Astrocyte (in vitro differentiated cells and primary cell): ENCODE measurements around the gene GABRA5. TPM values are rescaled to one million over a fixed set of nuclear protein-coding genes. Genes with fewer than 3 reads are reported as not detected.

Experiments used
- DNase-seq: peaks from one replicate; pipeline ENCODE4 v3.0.0-alpha.2; 2010; ENCODE audit warnings: low read depth
- FAIRE-seq: peaks from 2 replicates; lab custom pipeline; 2011; peaks lifted over from hg19 to GRCh38; lab: Jason Lieb, UNC
- H2AFZ ChIP-seq: 2 replicates; pipeline ENCODE4 v1.6.0; 2012; ENCODE audit warnings: low read depth, low read length, inconsistent platforms
- H3K27ac ChIP-seq: 2 replicates; pipeline ENCODE4 v1.5.1; 2011; ENCODE audit warnings: low read depth, low read length, inconsistent platforms
- H3K27me3 ChIP-seq: 2 replicates; pipeline ENCODE4 v1.6.0; 2011; ENCODE audit warnings: low read length, inconsistent platforms; ENCODE audit not compliant: insufficient read depth
- H3K36me3 ChIP-seq: 2 replicates; pipeline ENCODE4 v1.5.1; 2011; ENCODE audit warnings: low read length, inconsistent platforms; ENCODE audit not compliant: insufficient read depth
- H3K4me1 ChIP-seq: 2 replicates; pipeline ENCODE4 v1.5.1; 2011; ENCODE audit warnings: low read length, inconsistent platforms; ENCODE audit not compliant: insufficient read depth
- H3K4me2 ChIP-seq: 2 replicates; pipeline ENCODE4 v1.6.0; 2012; ENCODE audit warnings: low read length, inconsistent platforms
- H3K4me3 ChIP-seq: 2 replicates; pipeline ENCODE4 v1.5.1; 2011; ENCODE audit warnings: low read depth, mild to moderate bottlenecking, low read length, inconsistent platforms; ENCODE audit not compliant: insufficient read depth
- H3K79me2 ChIP-seq: 2 replicates; pipeline ENCODE4 v1.6.0; 2012; ENCODE audit warnings: mild to moderate bottlenecking, low read length, inconsistent platforms; ENCODE audit not compliant: insufficient read depth
- H3K9ac ChIP-seq: 2 replicates; pipeline ENCODE4 v1.6.0; 2012; ENCODE audit warnings: mild to moderate bottlenecking, low read length, inconsistent platforms
- H3K9me3 ChIP-seq: 2 replicates; pipeline ENCODE4 v1.5.1; 2012; ENCODE audit warnings: low read depth, mild to moderate bottlenecking, low read length, inconsistent platforms; ENCODE audit not compliant: insufficient read depth
- H4K20me1 ChIP-seq: 2 replicates; pipeline ENCODE4 v1.6.0; 2012; ENCODE audit warnings: low read length, inconsistent platforms; ENCODE audit not compliant: insufficient read depth
- H3K27ac Mint-ChIP-seq: one replicate; pipeline ENCODE4 v1.8.0; 2021; ENCODE audit warnings: mild to moderate bottlenecking, mixed read lengths; ENCODE audit not compliant: unreplicated experiment
- H3K27me3 Mint-ChIP-seq: one replicate; pipeline ENCODE4 v1.8.0; 2021; ENCODE audit warnings: low read depth, mixed read lengths; ENCODE audit not compliant: unreplicated experiment
- H3K36me3 Mint-ChIP-seq: one replicate; pipeline ENCODE4 v1.8.0; 2021; ENCODE audit warnings: low read depth, mixed read lengths; ENCODE audit not compliant: unreplicated experiment
- H3K4me1 Mint-ChIP-seq: one replicate; pipeline ENCODE4 v1.8.0; 2021; ENCODE audit warnings: low read depth, mixed read lengths; ENCODE audit not compliant: unreplicated experiment
- H3K4me3 Mint-ChIP-seq: one replicate; pipeline ENCODE4 v1.8.0; 2021; ENCODE audit warnings: mild to moderate bottlenecking, moderate library complexity, mixed read lengths; ENCODE audit not compliant: unreplicated experiment
- H3K9me3 Mint-ChIP-seq: one replicate; pipeline ENCODE4 v1.8.0; 2021; ENCODE audit warnings: mild to moderate bottlenecking, mixed read lengths; ENCODE audit not compliant: unreplicated experiment
- CTCF ChIP-seq: IDR thresholded peaks from 2 replicates; pipeline ENCODE4 v1.5.1; 2011; ENCODE audit warnings: low read depth, mild to moderate bottlenecking, inconsistent platforms, low read length, moderate library complexity; ENCODE audit not compliant: insufficient read depth
- EZH2 ChIP-seq: IDR thresholded peaks from 2 replicates; pipeline ENCODE4 v1.6.1; 2012; ENCODE audit warnings: mild to moderate bottlenecking, low read length, inconsistent platforms; ENCODE audit not compliant: insufficient read depth
- total RNA-seq: library from RNA; stranded (reverse); gene quantifications from 2 replicates; pipeline ENCODE4 v1.2.1, GENCODE V29; 2021

The GABRA5 gene
- total RNA-seq, 1 donor from 2014 or later, result 7.9 TPM

GRCh38 chr15:26850161-26850560 is 16.7 kb upstream of the GABRA5 start:
- no peaks in the 10 kb centered on the region for H4K20me1 ChIP-seq
- no peaks in the 10 kb centered on the region for H3K27me3 Mint-ChIP-seq
- no peaks in the 10 kb centered on the region for H3K4me1 ChIP-seq
- H3K9me3 Mint-ChIP-seq, result peaks cover 4% of the 10 kb centered on the region
- FAIRE-seq (no peak), DNase-seq (no peak)
- H3K36me3 Mint-ChIP-seq, result no peaks in the 10 kb centered on the region
- H3K9me3 ChIP-seq, result peaks cover 8% of the 10 kb centered on the region
- no peak overlapping the region for H3K4me3 ChIP-seq
- H3K27ac Mint-ChIP-seq, result no peak overlapping the region
- H3K36me3 ChIP-seq, result no peaks in the 10 kb centered on the region
- TF ChIP-seq EZH2, result no peak
- TF ChIP-seq CTCF, result no peak
- H2AFZ ChIP-seq, result no peak overlapping the region
- H3K4me1 Mint-ChIP-seq, result no peaks in the 10 kb centered on the region
- no peaks in the 10 kb centered on the region for H3K27me3 ChIP-seq
- no peak overlapping the region for H3K27ac ChIP-seq
- H3K4me2 ChIP-seq, result no peak overlapping the region
- no peaks in the 10 kb centered on the region for H3K79me2 ChIP-seq
- no peak overlapping the region for H3K9ac ChIP-seq
- no peak overlapping the region for H3K4me3 Mint-ChIP-seq

- Histone ChIP-seq H3K4me3 (no peak overlapping the region), H3K4me2 (no peak overlapping the region), H3K9me3 (peaks cover 5% of the 10 kb centered on the region), H4K20me1 (no peaks in the 10 kb centered on the region), H3K27me3 (no peaks in the 10 kb centered on the region), H3K27ac (no peak overlapping the region), H2AFZ (no peak overlapping the region), H3K36me3 (no peaks in the 10 kb centered on the region), H3K79me2 (no peaks in the 10 kb centered on the region), H3K9ac (no peak overlapping the region), H3K4me1 (no peaks in the 10 kb centered on the region)
- DNase-seq (no peak), FAIRE-seq (no peak)
- no peaks in the 10 kb centered on the region for H3K36me3 Mint-ChIP-seq
- no peak overlapping the region for H3K27ac Mint-ChIP-seq
- no peak for TF ChIP-seq EZH2
- no peak for TF ChIP-seq CTCF
- H3K4me3 Mint-ChIP-seq, result no peak overlapping the region
- H3K9me3 Mint-ChIP-seq, result peaks cover 4% of the 10 kb centered on the region
- no peaks in the 10 kb centered on the region for H3K27me3 Mint-ChIP-seq
- H3K4me1 Mint-ChIP-seq, result no peaks in the 10 kb centered on the region
Measured at GRCh38 chr15:26852980-26853379, 13.9 kb upstream of the GABRA5 start.

- H3K4me3 Mint-ChIP-seq, result no peak overlapping the region
- H3K36me3 ChIP-seq, result no peaks in the 10 kb centered on the region
- H3K27ac ChIP-seq, result no peak overlapping the region
- no peak for TF ChIP-seq CTCF
- no peak for TF ChIP-seq EZH2
- no peaks in the 10 kb centered on the region for H3K9me3 Mint-ChIP-seq
- no peak overlapping the region for H3K4me2 ChIP-seq
- H3K36me3 Mint-ChIP-seq, result no peaks in the 10 kb centered on the region
- no peaks in the 10 kb centered on the region for H3K79me2 ChIP-seq
- H4K20me1 ChIP-seq, result no peaks in the 10 kb centered on the region
- H3K4me1 ChIP-seq, result no peaks in the 10 kb centered on the region
- H3K27me3 ChIP-seq, result no peaks in the 10 kb centered on the region
- no peak overlapping the region for H3K9ac ChIP-seq
- no peaks in the 10 kb centered on the region for H3K4me1 Mint-ChIP-seq
- H3K9me3 ChIP-seq, result no peaks in the 10 kb centered on the region
- H3K4me3 ChIP-seq, result no peak overlapping the region
- DNase-seq (no peak), FAIRE-seq (no peak)
- no peak overlapping the region for H2AFZ ChIP-seq
- H3K27me3 Mint-ChIP-seq, result no peaks in the 10 kb centered on the region
- no peak overlapping the region for H3K27ac Mint-ChIP-seq
Measured at GRCh38 chr15:26854435-26854834, 12.4 kb upstream of the GABRA5 start.
